Activated CD8-positive, alpha-beta T cell treated with anti-CD3 and anti-CD28 coated beads, Interleukin-2, amount 10 ng/mL, durations not matched to agents 7 days and 5 days (primary cell): ENCODE results near the gene FAM222A. TPM values are rescaled to one million over a fixed set of nuclear protein-coding genes. Genes with fewer than 3 reads are reported as not detected.

Source experiments
- total RNA-seq, 2 experiments: library from RNA; stranded (reverse); gene quantifications; one replicate each; pipeline ENCODE4 v1.2.3, GENCODE V29; 2021

The FAM222A gene
- total RNA-seq, 2 experiments from 2014 or later = 1.6 to 1.9 TPM

Other genes starting within 250 kb of the FAM222A start
- 10 to 100 TPM; 35.7 to 38.8 TPM for gene KCTD10, start 236.5 kb upstream of the FAM222A start, total RNA-seq
- gene UBE3B, start 236.2 kb upstream of the FAM222A start, total RNA-seq = 10 to 100 TPM; 32.0 to 34.1 TPM
- gene MMAB, start 140.3 kb upstream of the FAM222A start, total RNA-seq = 10 to 100 TPM; 42.8 to 44.3 TPM
- gene MVK, start 140.0 kb upstream of the FAM222A start, total RNA-seq = 10 to 100 TPM; 25.0 to 28.5 TPM
- gene TRPV4, start 119.6 kb downstream of the FAM222A start, total RNA-seq = not detected
- gene GLTP, start 166.7 kb downstream of the FAM222A start, total RNA-seq = 10 to 100 TPM; 19.9 to 20.9 TPM
- 10 to 100 TPM; 31.0 to 33.3 TPM for gene TCHP, start 186.4 kb downstream of the FAM222A start, total RNA-seq